Stimulated activated CD8-positive, alpha-beta memory T cell treated with anti-CD3 and anti-CD28 coated beads, Interleukin-12 subunit alpha, Interleukin-12 subunit beta, amount 100 ng/mL, for 24 hours (primary cell): Measurements from ENCODE around the gene IMPDH1.

Experiments used
- DNase-seq: peaks from one replicate; pipeline ENCODE4 v3.0.0-alpha.2; 2020; ENCODE audit errors: extremely low read depth

The IMPDH1 gene

GRCh38 chr7:128405471-128406313 lies 4.1 kb downstream of the IMPDH1 start:
- no peak for DNase-seq

- DNase-seq = no peak
Measured at GRCh38 chr7:128404886-128405470, 4.8 kb downstream of the IMPDH1 start.

DNA sequence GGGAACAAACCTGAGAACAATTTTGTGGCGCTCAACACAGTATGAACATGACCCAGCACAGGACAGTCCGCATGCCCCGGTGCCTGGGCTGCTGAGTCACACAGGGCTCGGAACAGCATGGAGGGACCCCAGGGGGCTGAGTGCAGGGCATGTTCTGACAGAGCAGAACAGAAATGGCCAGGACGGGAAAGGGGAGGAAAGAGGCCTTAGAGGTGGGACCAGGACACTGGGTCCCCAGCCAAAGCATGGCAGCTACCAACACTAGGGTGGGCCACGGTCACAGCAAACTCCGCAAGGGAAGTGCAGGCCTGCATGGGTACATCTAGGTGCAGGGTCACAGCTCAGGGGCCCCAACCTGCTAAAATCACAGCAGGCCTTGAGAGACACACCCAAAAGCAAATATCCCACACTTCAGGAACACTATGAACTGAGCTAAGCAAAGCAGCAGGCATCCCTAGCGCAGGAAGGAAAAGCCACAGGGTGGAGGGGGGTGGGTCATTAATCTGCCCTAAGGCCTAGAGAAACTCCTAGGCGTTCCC lies 5.6 kb downstream of the IMPDH1 start:
- DNase-seq = no peak

- no peak for DNase-seq
Measured at GRCh38 chr7:128403676-128404075, 6.1 kb downstream of the IMPDH1 start.

DNA sequence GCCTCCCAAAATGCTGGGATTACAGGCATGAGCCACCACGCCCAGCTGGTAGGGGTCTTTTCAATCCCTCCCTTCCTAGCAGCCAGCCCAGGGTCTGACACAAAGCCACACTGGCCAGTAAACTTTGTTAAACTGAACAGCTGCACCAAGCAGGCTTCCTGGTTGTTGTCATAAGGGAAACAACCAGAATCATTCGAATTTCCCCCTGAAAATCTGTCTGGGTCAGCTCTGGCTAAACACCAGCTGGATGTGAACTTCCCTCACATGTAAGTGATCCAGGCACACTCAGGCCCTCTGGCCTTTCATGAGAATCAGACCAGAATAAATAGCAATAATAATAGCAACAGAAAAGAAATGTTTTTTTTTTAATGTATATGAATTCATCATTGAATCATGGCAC lies 7.4 kb downstream of the IMPDH1 start:
- DNase-seq = no peak

- no peak for DNase-seq
Measured at GRCh38 chr7:128400566-128400965, 9.2 kb downstream of the IMPDH1 start.

GRCh38 chr7:128399991-128400390 lies 9.8 kb downstream of the IMPDH1 start:
- DNase-seq = no peak

DNA sequence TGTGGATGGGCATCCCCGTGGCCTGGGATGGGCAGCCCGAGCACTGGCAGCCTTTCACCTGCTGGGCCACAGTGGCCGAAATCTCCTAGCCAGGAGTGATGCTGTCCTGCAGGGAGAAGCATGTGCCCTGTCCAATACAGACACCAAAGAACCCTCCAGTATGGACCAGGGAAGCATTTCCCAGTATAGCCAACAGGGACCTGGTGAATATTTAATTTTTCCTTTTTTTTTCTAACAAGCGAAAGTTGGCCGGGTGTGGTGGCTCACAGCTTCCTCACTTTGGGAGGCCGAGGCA lies 11.0 kb downstream of the IMPDH1 start:
- DNase-seq = no peak

DNA sequence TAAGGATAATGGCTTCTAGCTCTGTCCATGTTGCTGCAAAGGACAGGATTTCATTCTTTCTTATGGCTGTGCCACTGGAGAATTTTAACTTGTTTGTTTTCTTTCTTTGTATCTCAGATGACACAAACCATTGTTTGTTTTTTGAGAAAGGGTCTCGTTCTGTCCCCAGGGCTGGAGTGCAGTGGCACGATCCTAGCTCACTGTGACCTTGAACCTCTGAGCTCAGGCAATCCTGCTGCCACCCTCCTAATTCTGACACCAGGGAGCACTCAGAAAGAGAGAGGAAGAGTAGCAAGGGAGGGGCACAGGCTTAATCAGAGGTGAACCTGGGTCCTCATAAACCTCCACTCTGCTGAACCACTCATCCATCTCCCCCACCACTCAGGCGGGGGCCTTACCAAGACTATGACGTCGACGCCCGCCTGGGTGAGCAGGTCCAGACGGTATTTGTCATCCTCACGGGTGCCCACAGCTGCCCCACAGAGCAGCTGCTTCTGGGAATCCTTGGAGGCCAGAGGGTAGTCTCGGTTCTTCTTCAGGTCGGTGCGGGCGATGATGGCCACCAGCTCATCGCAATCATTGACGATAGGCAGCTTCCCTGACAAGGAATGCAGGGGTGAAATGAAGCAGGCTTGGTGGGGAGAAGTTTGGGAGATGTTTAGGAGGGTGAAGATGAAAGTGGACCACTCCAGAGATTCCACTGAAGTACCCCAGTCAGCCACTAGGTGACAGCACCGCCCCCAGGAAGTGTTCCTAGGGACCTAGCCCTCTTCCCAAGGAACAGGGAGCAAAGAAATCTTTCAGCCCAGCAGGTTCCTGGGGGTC lies 11.6 kb downstream of the IMPDH1 start:
- no peak for DNase-seq

- DNase-seq = no peak
Measured at GRCh38 chr7:128396357-128396756, 13.4 kb downstream of the IMPDH1 start.

DNA sequence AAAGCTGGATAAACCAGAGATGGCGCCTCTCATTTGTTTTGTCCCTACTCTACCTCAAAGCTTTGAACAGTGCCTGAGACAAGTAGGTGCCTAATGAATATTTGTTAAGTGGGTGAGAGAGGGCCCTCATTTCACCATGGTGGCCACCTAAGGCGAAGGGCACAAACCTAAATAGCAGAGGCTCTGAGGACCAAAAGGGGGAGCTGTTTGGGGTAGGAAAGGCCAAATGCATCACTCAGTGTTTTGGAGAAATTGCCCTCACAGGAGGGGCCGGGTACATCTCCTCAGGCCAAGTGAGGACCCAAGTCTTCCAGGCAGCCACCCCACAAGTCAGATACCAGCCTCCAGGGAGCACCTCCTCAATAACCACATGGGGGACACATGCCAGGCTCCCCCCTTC lies 14.0 kb downstream of the IMPDH1 start:
- DNase-seq = no peak

DNA sequence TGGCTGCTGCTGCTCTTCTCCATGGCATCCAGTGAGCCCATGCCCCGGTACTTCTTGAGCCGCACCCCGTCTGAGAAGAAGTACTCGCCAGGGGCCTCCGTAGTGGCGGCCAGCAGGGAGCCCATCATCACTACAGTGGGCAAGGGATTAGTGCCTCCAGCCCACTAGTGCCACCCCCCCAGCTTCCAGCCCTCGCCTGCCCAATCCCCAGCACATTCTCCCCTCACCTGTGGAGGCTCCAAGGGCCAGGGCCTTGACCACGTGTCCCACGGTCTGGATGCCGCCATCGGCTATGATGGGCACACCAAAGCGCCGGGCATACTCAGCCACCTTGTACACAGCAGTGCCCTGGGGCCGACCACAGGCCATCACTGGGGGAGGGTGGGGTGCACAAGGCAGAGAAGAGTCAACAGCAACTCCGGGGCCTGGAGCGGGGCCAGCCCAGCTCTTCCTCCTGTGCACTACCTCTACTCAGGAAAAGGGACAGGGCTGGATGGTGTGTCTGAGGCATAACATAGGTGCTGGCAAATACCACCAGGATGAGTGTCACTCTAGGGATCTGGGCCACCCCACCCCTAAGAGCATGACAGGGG lies 14.8 kb downstream of the IMPDH1 start:
- DNase-seq = no peak

- no peak for DNase-seq
Measured at GRCh38 chr7:128393526-128394330, 16.1 kb downstream of the IMPDH1 start.

GRCh38 chr7:128392446-128393327 lies 17.1 kb downstream of the IMPDH1 start:
- no peak for DNase-seq

DNA sequence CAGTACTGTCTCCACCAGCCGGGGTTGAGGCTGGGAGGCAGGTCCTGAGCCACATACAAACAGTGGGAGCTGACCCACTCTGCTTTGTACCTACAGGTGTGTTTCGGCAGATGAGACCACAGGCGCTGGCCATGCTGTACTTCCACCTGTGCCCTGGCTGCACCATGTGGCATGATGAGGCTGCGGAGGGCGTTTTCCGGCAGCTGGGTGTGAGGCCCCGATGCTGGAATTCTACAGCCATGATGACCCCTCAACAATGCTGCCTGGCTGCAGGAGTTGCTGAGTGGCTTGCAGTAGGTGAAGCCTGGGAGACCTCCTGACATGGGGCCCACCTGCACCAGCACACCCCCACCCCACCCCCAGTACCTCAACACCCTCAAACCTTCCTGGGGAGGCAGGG lies 18.0 kb downstream of the IMPDH1 start:
- DNase-seq = no peak

DNA sequence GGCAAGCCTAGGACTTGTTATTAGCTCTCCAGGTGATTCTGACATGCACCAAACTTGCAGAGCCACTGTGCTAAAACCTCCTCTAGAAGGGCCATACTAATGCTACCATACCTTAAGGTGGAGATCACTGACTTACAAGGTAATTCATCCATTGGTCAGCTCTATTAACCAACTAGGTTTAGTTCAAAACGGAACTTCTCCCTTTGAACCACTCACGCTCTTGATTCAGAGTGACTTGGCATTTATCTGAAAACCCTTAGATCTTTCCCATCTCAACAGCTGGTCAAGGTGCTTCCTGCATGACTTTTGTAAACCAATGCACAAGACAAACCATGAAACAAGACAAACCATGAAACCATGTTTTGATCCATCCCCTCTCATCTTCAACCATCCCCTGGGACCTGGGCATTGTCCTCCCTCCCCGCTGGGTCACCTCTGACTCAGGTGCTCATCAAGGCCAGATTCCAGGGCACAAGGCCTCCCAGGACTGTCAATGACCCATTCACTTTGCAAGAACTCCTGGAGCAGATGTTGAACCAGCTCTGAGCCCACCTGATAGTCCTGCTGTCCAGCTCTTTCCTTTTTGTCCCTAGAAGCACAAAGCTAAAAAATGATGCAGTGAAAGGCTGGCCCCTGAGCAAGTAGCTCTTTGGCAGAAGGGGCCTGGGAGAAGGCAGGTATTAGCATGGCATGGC lies 18.8 kb downstream of the IMPDH1 start:
- no peak for DNase-seq

- no peak for DNase-seq
Measured at GRCh38 chr7:128389618-128390329, 20.0 kb downstream of the IMPDH1 start.

DNA sequence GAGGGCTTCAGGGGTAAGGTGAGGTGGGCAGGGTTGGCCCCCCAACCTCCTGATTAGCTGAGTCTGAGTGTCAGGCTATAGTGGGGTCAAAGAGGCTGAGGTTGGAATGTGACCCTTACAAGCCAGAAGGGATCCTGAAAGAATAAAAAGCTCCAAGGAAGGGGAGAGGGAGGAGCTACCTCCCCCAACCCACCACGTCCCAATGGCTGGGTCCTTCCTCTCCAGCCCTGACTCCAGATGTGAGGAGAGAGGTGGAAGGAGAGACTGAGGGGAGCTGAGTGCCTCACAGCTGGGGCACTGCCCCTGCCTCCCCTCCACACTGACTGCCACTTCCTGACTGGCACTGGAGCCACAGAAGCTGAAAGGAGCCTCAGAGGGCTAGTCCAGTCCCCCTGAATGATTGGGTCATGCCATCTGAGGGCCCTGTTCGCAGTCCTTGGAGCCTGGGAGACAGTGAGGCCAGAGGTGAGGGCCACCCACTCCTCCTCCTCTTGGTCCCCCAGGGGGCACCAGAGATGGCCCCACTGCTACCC lies 20.6 kb downstream of the IMPDH1 start:
- DNase-seq = no peak

GRCh38 chr7:128388145-128388485 lies 21.7 kb downstream of the IMPDH1 start:
- DNase-seq = no peak
